HG03354 (cell line): ENCODE results near the gene GRIA4.

Experiments
- ATAC-seq: cut with Tn5 transposase; IDR thresholded peaks from one replicate; pipeline ENCODE4 v1.9.1; 2021; ENCODE audit warnings: mild to moderate bottlenecking; ENCODE audit not compliant: unreplicated experiment, poor library complexity, severe bottlenecking

The GRIA4 gene

GRCh38 chr11:106021967-106022794 is 412.3 kb downstream of the GRIA4 start, which contains the start of gene MSANTD4:
TSS of gene MSANTD4 (minus strand) at chr11:106022240. CDS start at chr11:106010917, 11,323 bp downstream.
- peak; percentile 98 for ATAC-seq

- no peak for ATAC-seq
Measured at GRCh38 chr11:106022795-106023275, 413.0 kb downstream of the GRIA4 start.

GRCh38 chr11:106030609-106031008 is 420.7 kb downstream of the GRIA4 start:
- no peak for ATAC-seq

- peak; percentile 84 for ATAC-seq
Measured at GRCh38 chr11:106031202-106031810, 421.4 kb downstream of the GRIA4 start.
